OCI-LY3 (cell line): ENCODE data around the gene GABRB3.

ENCODE experiments used
- CTCF ChIP-seq: fragments of 200-600, 300-600 bp; sonication (generic); IDR thresholded peaks from 2 replicates; pipeline ENCODE4 v1.5.1; 2014; ENCODE audit warnings: antibody characterized with exemption, low read length, low read depth
- EZH2phosphoT487 ChIP-seq: fragments of 200-600 bp; shearing (Covaris generic); IDR thresholded peaks from 2 replicates; pipeline ENCODE4 v1.6.1; 2018; ENCODE audit warnings: antibody characterized with exemption, mixed run types, low read depth

- no peak for TF ChIP-seq CTCF
- no peak for TF ChIP-seq EZH2phosphoT487
Observed at GRCh38 chr15:26615188-26615926, 157.5 kb downstream of the GABRB3 start.
